Glomerular endothelial cell (primary cell): ENCODE data around the gene BICRA. TPM values are rescaled to one million over a fixed set of nuclear protein-coding genes. Genes with fewer than 3 reads are reported as not detected.
"Not testable (repeated sequence)": the region's sequence is repeated elsewhere in the genome, so short reads cannot be mapped to it uniquely, and the experiment has no call there.

Source experiments
- DNase-seq: peaks from one replicate; pipeline ENCODE4 v3.0.0-alpha.2; 2011; ENCODE audit warnings: low read depth, low spot score; ENCODE audit errors: extremely low read depth
- total RNA-seq: library from RNA; depleted of rRNA; stranded (reverse); fragments of >200 nt; gene quantifications from 2 replicates; pipeline ENCODE4 v1.2.3, GENCODE V29; 2015

The BICRA gene
- total RNA-seq, 1 donor from 2014 or later, result 25.4 TPM

GRCh38 chr19:47740866-47741519, 132.1 kb downstream of the BICRA start:
- DNase-seq, result no peak

GRCh38 chr19:47741544-47742140, 132.7 kb downstream of the BICRA start:
- no peak for DNase-seq

- no peak for DNase-seq
Measured at GRCh38 chr19:47742634-47743033, 133.7 kb downstream of the BICRA start.

DNA sequence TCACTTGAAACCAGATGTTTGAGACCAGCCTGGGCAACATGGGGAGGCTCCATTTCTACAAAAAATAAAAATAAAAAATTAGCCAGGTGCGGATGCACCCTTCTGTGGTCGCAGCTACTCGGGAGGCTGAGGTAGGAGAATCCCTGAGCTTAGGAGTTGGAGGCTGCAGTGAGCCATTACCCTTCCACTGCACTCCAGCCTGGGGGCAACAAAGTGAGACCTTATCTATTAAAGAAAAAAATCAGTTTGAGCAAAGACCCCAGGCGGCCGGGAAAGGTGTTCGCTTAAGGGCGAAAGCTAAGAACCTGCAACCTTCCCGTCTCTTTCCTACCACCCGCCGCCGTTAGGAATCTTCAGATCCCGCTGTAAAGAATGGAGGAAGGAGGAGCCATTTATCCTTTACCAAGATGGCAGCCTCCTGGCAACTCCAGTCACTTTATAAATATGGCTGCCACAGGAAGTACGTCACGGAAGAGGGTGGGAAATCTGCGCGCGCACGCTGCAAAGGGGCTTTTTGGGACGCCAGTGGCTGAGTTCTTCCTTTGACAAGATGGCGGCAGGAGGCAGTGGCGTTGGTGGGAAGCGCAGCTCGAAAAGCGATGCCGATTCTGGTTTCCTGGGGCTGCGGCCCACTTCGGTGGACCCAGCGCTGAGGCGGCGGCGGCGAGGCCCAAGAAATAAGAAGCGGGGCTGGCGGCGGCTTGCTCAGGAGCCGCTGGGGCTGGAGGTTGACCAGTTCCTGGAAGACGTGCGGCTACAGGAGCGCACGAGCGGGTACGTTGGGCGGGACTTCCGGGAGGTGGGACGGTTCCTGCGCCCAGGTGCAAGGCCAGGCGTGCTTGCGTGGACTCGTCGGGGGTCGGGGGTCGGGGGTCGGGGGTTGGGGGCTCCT, 136.3 kb downstream of the BICRA start, which contains the start of gene NOP53:
NOP53 (plus strand) TSS at position 537 of the 892 bp plus-strand sequence; CDS start at position 551, 14 bp downstream.
- DNase-seq, result peak; percentile 84

GRCh38 chr19:47746129-47746528, 137.2 kb downstream of the BICRA start:
- not testable (repeated sequence) for DNase-seq

GRCh38 chr19:47749326-47749725, 140.4 kb downstream of the BICRA start:
- DNase-seq, result no peak

GRCh38 chr19:47750752-47751151, 141.8 kb downstream of the BICRA start:
- DNase-seq, result no peak

DNA sequence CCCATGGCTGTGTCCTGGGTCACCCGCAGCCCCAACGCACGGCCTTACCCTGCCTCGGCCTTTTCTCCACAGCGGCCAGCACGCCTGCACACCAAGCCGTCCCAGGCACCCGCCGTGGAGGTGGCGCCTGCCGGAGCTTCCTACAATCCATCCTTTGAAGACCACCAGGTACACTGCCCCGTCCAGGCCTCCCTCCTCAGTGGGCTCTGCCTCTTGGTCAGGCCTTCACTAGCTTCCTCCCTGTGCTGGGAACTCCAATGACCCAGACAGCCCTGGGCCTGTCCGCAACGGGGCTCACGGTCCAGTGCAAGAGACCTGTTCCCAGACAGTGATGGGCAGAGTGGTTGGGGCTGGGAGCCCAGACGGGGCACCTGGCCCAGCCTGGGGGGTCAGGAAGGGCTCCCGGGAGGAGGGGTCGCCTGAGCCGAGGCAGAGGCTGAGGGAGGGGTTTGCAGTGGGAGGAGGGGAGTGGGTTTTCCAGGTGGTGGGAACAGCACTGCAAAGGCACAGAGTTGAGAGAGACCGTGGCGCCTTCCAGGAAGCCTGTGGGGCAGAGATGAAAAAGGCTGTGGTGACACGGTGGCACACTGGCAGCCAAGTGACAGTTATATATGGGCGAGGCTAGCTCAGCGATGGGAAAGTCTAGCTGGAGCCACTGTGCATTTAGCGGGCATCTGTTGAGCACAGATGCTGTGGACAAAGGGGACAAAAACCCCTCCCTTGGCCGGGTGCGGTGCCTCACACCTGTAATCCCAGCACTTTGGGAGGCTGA, 143.7 kb downstream of the BICRA start:
- DNase-seq, result no peak

Other genes with a start within 250 kb of the BICRA start
- 0.63 and 1.6 TPM in 2 replicates for gene MEIS3, start 189.6 kb upstream of the BICRA start, total RNA-seq
- gene SLC8A2, start 137.2 kb upstream of the BICRA start, total RNA-seq, result not detected in 2 replicates
- gene KPTN, start 124.9 kb upstream of the BICRA start, total RNA-seq, result 8.8 and 11.1 TPM in 2 replicates
- 143 and 156 TPM in 2 replicates for gene NAPA, start 94.1 kb upstream of the BICRA start, total RNA-seq
- not detected in 2 replicates for gene ZNF541, start 36.0 kb upstream of the BICRA start, total RNA-seq
- 245 and 268 TPM in 2 replicates for gene EHD2, start 104.3 kb downstream of the BICRA start, total RNA-seq
- 183 and 223 TPM in 2 replicates for gene NOP53, start 136.4 kb downstream of the BICRA start, total RNA-seq
- 418 and 795 TPM in 2 replicates for gene SELENOW, start 169.6 kb downstream of the BICRA start, total RNA-seq
- not detected in 2 replicates for gene TPRX1, start 195.4 kb downstream of the BICRA start, total RNA-seq
- not detected in 2 replicates for gene CRX, start 212.8 kb downstream of the BICRA start, total RNA-seq